SU-DHL-6 (cell line): ENCODE data around the gene PTCD2.

Experiments
- EZH2phosphoT487 ChIP-seq: fragments of 200-600 bp; sonication (generic), shearing (Covaris generic); conservative IDR thresholded peaks from 2 replicates; pipeline ENCODE4 v1.6.1; 2018; ENCODE audit warnings: mild to moderate bottlenecking, antibody characterized with exemption, low read length, moderate library complexity, mixed read lengths
- TF ChIP-seq, protein P1 (sequence below): fragments of 200-600 bp; sonication (generic); IDR thresholded peaks from one replicate; pipeline ENCODE4 v1.5.1; 2017; ENCODE audit warnings: antibody characterized with exemption, mild to moderate bottlenecking, low read length, moderate library complexity; ENCODE audit not compliant: insufficient read depth, poor library complexity, severe bottlenecking

DNA sequence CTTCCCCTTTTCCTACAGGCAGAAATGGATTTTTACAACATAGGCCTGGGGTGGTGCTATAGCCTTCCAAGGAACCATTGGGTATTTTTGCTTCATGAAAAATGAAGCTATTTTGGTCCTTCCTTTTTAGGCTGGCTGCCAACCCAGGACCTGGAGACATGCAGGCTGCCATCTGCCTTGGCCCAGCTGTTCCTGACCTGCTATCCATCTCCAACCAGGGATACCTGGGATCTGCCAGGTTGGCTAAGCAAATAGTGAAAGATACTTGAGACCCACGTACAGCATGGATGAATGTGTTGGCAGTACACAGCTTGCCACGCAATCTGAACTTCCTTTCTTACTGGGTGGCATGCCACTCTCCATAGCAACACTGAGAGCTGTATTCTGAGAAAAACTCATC lies 31.2 kb upstream of the PTCD2 start:
- TF ChIP-seq, protein P1, sequence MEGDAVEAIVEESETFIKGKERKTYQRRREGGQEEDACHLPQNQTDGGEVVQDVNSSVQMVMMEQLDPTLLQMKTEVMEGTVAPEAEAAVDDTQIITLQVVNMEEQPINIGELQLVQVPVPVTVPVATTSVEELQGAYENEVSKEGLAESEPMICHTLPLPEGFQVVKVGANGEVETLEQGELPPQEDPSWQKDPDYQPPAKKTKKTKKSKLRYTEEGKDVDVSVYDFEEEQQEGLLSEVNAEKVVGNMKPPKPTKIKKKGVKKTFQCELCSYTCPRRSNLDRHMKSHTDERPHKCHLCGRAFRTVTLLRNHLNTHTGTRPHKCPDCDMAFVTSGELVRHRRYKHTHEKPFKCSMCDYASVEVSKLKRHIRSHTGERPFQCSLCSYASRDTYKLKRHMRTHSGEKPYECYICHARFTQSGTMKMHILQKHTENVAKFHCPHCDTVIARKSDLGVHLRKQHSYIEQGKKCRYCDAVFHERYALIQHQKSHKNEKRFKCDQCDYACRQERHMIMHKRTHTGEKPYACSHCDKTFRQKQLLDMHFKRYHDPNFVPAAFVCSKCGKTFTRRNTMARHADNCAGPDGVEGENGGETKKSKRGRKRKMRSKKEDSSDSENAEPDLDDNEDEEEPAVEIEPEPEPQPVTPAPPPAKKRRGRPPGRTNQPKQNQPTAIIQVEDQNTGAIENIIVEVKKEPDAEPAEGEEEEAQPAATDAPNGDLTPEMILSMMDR = no peak
- TF ChIP-seq EZH2phosphoT487 = no peak
